GM12801 (cell line): ENCODE results near the gene CHD9.

Experiments used
- CTCF ChIP-seq: IDR thresholded peaks from one replicate; pipeline ENCODE4 v1.5.1; 2011; ENCODE audit warnings: control low read depth; ENCODE audit not compliant: insufficient read length; ENCODE audit errors: extremely low read depth

The CHD9 gene

GRCh38 chr16:53061256-53061655 is 6.5 kb downstream of the CHD9 start:
- no peak for TF ChIP-seq CTCF

GRCh38 chr16:53061701-53062159 is 6.9 kb downstream of the CHD9 start:
- TF ChIP-seq CTCF, result no peak

GRCh38 chr16:53064081-53064578 is 9.3 kb downstream of the CHD9 start:
- no peak for TF ChIP-seq CTCF

- no peak for TF ChIP-seq CTCF
Observed at GRCh38 chr16:53065461-53066061, 10.8 kb downstream of the CHD9 start.

- no peak for TF ChIP-seq CTCF
Observed at GRCh38 chr16:53067675-53068074, 12.9 kb downstream of the CHD9 start.

- no peak for TF ChIP-seq CTCF
Observed at GRCh38 chr16:53068423-53068833, 13.6 kb downstream of the CHD9 start.

- no peak for TF ChIP-seq CTCF
Observed at GRCh38 chr16:53069772-53070171, 15.0 kb downstream of the CHD9 start.
